ENCODE data around the gene ITFG2. TPM values are rescaled to one million over a fixed set of nuclear protein-coding genes. Genes with fewer than 3 reads are reported as not detected.

ITFG2 gene
- polyA plus RNA-seq, 1 experiment: 17.4 TPM

GRCh38 chr12:2826036-2826435 is 13.6 kb downstream of the ITFG2 start:
- CTCF ChIA-PET: no interaction called here
- no peak for TF ChIP-seq CTCF (IDR thresholded peaks at IDR 0.05; ENCODE audit: low read depth, low read length)
- Histone ChIP-seq H3K4me3 (ENCODE audit: low read depth, low read length) (no peak overlapping the region), H3K27me3 (ENCODE audit: control insufficient read depth, insufficient read depth, low read length) (no peaks in the 10 kb centered on the region), H3K9me3 (ENCODE audit: control insufficient read depth, insufficient read depth, low read length) (no peaks in the 10 kb centered on the region), H3K27ac (ENCODE audit: low read depth, low read length) (no peak overlapping the region)
- no peak for DNase-seq (ENCODE audit: low read depth, low spot score)
- POLR2A ChIA-PET: no interaction called here

GRCh38 chr12:2826721-2827515 is 14.4 kb downstream of the ITFG2 start:
- ChIA-PET POLR2A (no interaction called here), CTCF (no interaction called here)
- no peaks in the 10 kb centered on the region for H3K9me3 ChIP-seq (ENCODE audit: control insufficient read depth, insufficient read depth, low read length)
- H3K27me3 ChIP-seq (ENCODE audit: control insufficient read depth, insufficient read depth, low read length): no peaks in the 10 kb centered on the region
- no peak overlapping the region for H3K27ac ChIP-seq (ENCODE audit: low read depth, low read length)
- no peak overlapping the region for H3K4me3 ChIP-seq (ENCODE audit: low read depth, low read length)
- no peak for TF ChIP-seq CTCF (IDR thresholded peaks at IDR 0.05; ENCODE audit: low read depth, low read length)
- DNase-seq (ENCODE audit: low read depth, low spot score): no peak

- no peak for DNase-seq (ENCODE audit: low read depth, low spot score)
- ChIA-PET POLR2A (no interaction called here), CTCF (no interaction called here)
Measured at GRCh38 chr12:2829275-2829674, 16.8 kb downstream of the ITFG2 start.

GRCh38 chr12:2832550-2833127 is 20.2 kb downstream of the ITFG2 start:
- ChIA-PET CTCF (interaction anchor here (2.7 kb wide), 1 partner anchor 21 kb away, joined by 9 read pairs; no protein-coding TSS in a partner anchor), POLR2A (no interaction called here)
- DNase-seq (ENCODE audit: low read depth, low spot score): no peak
- Histone ChIP-seq H3K9me3 (ENCODE audit: control insufficient read depth, insufficient read depth, low read length) (no peaks in the 10 kb centered on the region), H3K27ac (ENCODE audit: low read depth, low read length) (no peak overlapping the region), H3K27me3 (ENCODE audit: control insufficient read depth, insufficient read depth, low read length) (no peaks in the 10 kb centered on the region), H3K4me3 (ENCODE audit: low read depth, low read length) (no peak overlapping the region)
- no peak for TF ChIP-seq CTCF (IDR thresholded peaks at IDR 0.05; ENCODE audit: low read depth, low read length)

More at GRCh38 chr12:2829275-2829674, 16.8 kb downstream of the ITFG2 start:
- Histone ChIP-seq H3K27me3 (ENCODE audit: control insufficient read depth, insufficient read depth, low read length) (no peaks in the 10 kb centered on the region), H3K9me3 (ENCODE audit: control insufficient read depth, insufficient read depth, low read length) (no peaks in the 10 kb centered on the region), H3K27ac (ENCODE audit: low read depth, low read length) (no peak overlapping the region), H3K4me3 (ENCODE audit: low read depth, low read length) (no peak overlapping the region)
- TF ChIP-seq CTCF (IDR thresholded peaks at IDR 0.05; ENCODE audit: low read depth, low read length): no peak

- Histone ChIP-seq H3K27ac (ENCODE audit: low read depth, low read length) (no peak overlapping the region), H3K9me3 (ENCODE audit: control insufficient read depth, insufficient read depth, low read length) (no peaks in the 10 kb centered on the region), H3K27me3 (ENCODE audit: control insufficient read depth, insufficient read depth, low read length) (no peaks in the 10 kb centered on the region), H3K4me3 (ENCODE audit: low read depth, low read length) (no peak overlapping the region)
- no peak for TF ChIP-seq CTCF (IDR thresholded peaks at IDR 0.05; ENCODE audit: low read depth, low read length)
- ChIA-PET POLR2A (no interaction called here), CTCF (interaction anchor here (1.6 to 2.7 kb wide), 4 partner anchors 12 to 208 kb away, joined by 4 to 9 read pairs (median 6); no protein-coding TSS in a partner anchor)
- DNase-seq (ENCODE audit: low read depth, low spot score): no peak
Measured at GRCh38 chr12:2833327-2833726, 20.9 kb downstream of the ITFG2 start.

Data from AG04450 (cell line).